Measurements from ENCODE around the gene GRIK4. TPM values are rescaled to one million over a fixed set of nuclear protein-coding genes. Genes with fewer than 3 reads are reported as not detected.

GRIK4 gene
- polyA plus RNA-seq, 1 of the 3 experiments (the other 2 are of a cell fraction), result 0.03 TPM

- H3F3A ChIP-seq (replicated peaks; ENCODE audit: insufficient read depth), result no peaks in the 10 kb centered on the region
Measured at GRCh38 chr11:120878781-120879180, 367.2 kb downstream of the GRIK4 start.

More at GRCh38 chr11:120878781-120879180, 367.2 kb downstream of the GRIK4 start:
- no peaks in the 10 kb centered on the region for H4K20me1 ChIP-seq (ENCODE audit: insufficient read depth)
- H3K79me2 ChIP-seq (ENCODE audit: insufficient read depth), result no peaks in the 10 kb centered on the region
- no peak overlapping the region for H3K27ac ChIP-seq (ENCODE audit: low read depth in 2 of 2, low read length in 1 of 2)
- ChIA-PET CTCF (interaction anchor here (1.1 kb wide), 2 partner anchors 54 to 315 kb away, joined by 3 read pairs; no protein-coding TSS in a partner anchor), POLR2A (no interaction called here)
- no peak overlapping the region for H3K4me2 ChIP-seq
- H3K36me3 ChIP-seq (replicated peaks in 1 of 2; ENCODE audit: control insufficient read depth in 1 of 2, insufficient read depth in 2 of 2, low read length in 1 of 2), result no peaks in the 10 kb centered on the region
- no peak overlapping the region for H3K9ac ChIP-seq
- no peaks in the 10 kb centered on the region for H3K9me3 ChIP-seq
- H2AFZ ChIP-seq (ENCODE audit: low read depth), result no peak overlapping the region
- H3K4me3 ChIP-seq (ENCODE audit: low read depth in 2 of 2, low read length in 1 of 2), result no peak overlapping the region
- no peak for DNase-seq
- peaks cover 0 to 25% of the 10 kb centered on the region in 2 experiments; a peak in 2 of 4 replicates for H3K4me1 ChIP-seq (ENCODE audit: control insufficient read depth in 1 of 2, insufficient read depth in 2 of 2, low read depth in 1 of 2, low read length in 1 of 2)
- H3K27me3 ChIP-seq (ENCODE audit: insufficient read depth), result no peaks in the 10 kb centered on the region
- TF ChIP-seq FOXM1 (IDR thresholded peaks at IDR 0.05; ENCODE audit: low read depth) (no peak), MAX (IDR thresholded peaks at IDR 0.05; ENCODE audit: low read depth) (no peak), SMC3 (IDR thresholded peaks at IDR 0.05; ENCODE audit: low read depth, low read length) (no peak), PBX3 (IDR thresholded peaks at IDR 0.05) (no peak), RAD21 (IDR thresholded peaks at IDR 0.05; ENCODE audit: low read length) (no peak), FOXJ3 (CRISPR knock-in tag; IDR thresholded peaks at IDR 0.05) (no peak), CTCF (IDR thresholded peaks at IDR 0.05) (no peak), MEF2A (IDR thresholded peaks at IDR 0.05; ENCODE audit: borderline replicate concordance, low read depth) (no peak), RCOR1 (IDR thresholded peaks at IDR 0.05; ENCODE audit: low read length) (no peak), USF1 (IDR thresholded peaks at IDR 0.05; ENCODE audit: borderline replicate concordance, low read depth) (no peak), ELF1 (IDR thresholded peaks at IDR 0.05) (no peak), USF2 (IDR thresholded peaks at IDR 0.05; ENCODE audit: borderline replicate concordance, low read depth, low read length) (no peak), IRF3 (IDR thresholded peaks at IDR 0.05; ENCODE audit: low read depth, low read length) (no peak), MXI1 (IDR thresholded peaks at IDR 0.05; ENCODE audit: low read depth, low read length) (no peak), CHD2 (IDR thresholded peaks at IDR 0.05; ENCODE audit: low read length, partially characterized antibody) (no peak)
- 75% methylated on average over 6 of the region's 6 CpGs for WGBS (ENCODE audit: low lambda C conversion rate)
- no peaks in the 10 kb centered on the region for H3K9me2 ChIP-seq

Measured in SK-N-SH (cell line).